ENCODE results near the gene KCTD7. TPM values are rescaled to one million over a fixed set of nuclear protein-coding genes. Genes with fewer than 3 reads are reported as not detected.
A peak's percentile ranks its signal among the peaks of the same experiment; 100 is the strongest.

The KCTD7 gene
- total and polyA plus RNA-seq, 2 of the 13 experiments (the other 11 are each of a cell fraction or from before 2014, with no cell fraction given) = 7.3 to 13.5 TPM

DNA sequence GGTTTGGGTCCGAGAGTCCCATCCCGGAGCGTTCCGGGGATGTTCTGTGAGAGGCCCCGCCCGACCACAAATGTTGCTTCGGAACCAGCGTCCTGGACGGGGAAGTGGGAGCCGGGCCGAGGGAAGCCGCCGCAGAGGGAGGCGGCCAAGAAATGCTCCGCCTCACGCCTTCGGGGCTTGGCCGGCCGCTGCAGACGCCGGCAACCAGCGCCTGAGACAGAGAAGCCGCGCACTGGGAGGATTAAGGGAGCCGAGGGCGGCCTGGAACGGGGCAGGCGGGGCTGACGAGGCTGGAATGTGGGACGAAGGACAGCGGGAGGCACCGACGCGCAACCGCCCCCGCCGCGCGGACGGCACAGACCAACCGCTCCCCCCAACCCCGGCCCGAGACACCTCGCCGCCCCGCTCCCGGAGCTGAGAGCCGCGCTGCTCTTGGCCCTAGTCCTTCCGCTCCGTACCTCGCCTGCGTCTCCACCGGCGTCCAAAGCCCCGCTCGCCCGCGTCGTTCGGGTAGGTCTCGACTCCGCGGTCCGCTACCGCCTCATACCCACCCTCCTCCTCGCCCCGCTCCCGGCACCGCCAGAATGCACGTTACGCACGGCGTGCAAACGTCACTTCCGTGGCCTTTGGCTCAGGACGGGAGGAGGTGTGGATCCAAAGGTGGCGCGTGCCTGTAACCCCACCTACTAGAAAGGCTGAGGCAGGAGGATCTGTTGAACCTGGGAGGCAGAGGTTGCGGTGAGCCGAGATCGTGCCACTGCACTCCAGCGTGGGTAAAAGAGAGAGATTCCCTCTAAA lies 36.7 kb upstream of the KCTD7 start (continued):
- TF ChIP-seq TOPORS (CRISPR knock-in tag; IDR thresholded peaks at IDR 0.05) = 0 out of 2 replicates have a peak, but pooled peaks have one; percentile 51
- no peak for TF ChIP-seq PHF5A (CRISPR knock-in tag; IDR thresholded peaks at IDR 0.05; ENCODE audit: low read depth, unreplicated experiment)
- TF ChIP-seq NFATC3 (CRISPR knock-in tag; IDR thresholded peaks at IDR 0.05) = no peak
- TF ChIP-seq ZNF543 (CRISPR knock-in tag; IDR thresholded peaks at IDR 0.05) = peak; percentile 69; the same call in 1 of the 2 replicates
- peak; percentile 85 for TF ChIP-seq POGZ (CRISPR knock-in tag; IDR thresholded peaks at IDR 0.05)
- no peak for TF ChIP-seq ZNF10 (CRISPR knock-in tag; IDR thresholded peaks at IDR 0.05; ENCODE audit: borderline replicate concordance, low read depth)
- TF ChIP-seq KDM4B (CRISPR knock-in tag; IDR thresholded peaks at IDR 0.05) = 0 out of 2 replicates have a peak, but pooled peaks have one; percentile 57
- TF ChIP-seq, protein P1, sequence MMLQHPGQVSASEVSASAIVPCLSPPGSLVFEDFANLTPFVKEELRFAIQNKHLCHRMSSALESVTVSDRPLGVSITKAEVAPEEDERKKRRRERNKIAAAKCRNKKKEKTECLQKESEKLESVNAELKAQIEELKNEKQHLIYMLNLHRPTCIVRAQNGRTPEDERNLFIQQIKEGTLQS (CRISPR knock-in tag; IDR thresholded peaks at IDR 0.05) = peak; percentile 36; the same call in 1 of the 2 replicates
- TF ChIP-seq ZNF337 (CRISPR knock-in tag; IDR thresholded peaks at IDR 0.05; ENCODE audit: borderline replicate concordance, low read depth) = 0 out of 2 replicates have a peak, but pooled peaks have one; percentile 31
- 0 out of 2 replicates have a peak, but pooled peaks have one; percentile 8 for TF ChIP-seq HOXA9 (CRISPR knock-in tag; IDR thresholded peaks at IDR 0.05; ENCODE audit: borderline replicate concordance)
- TF ChIP-seq ZNF317 (CRISPR knock-in tag; IDR thresholded peaks at IDR 0.05) = peak; percentile 58; the same call in 1 of the 2 replicates
- no peak for TF ChIP-seq ZBTB14 (CRISPR knock-in tag; IDR thresholded peaks at IDR 0.05)
- no peak for TF ChIP-seq ZNF891 (CRISPR knock-in tag; IDR thresholded peaks at IDR 0.05)
- TF ChIP-seq ZFP41 (CRISPR knock-in tag; IDR thresholded peaks at IDR 0.05; ENCODE audit: borderline replicate concordance) = peak; percentile 20; the same call in 1 of the 2 replicates
- peak; percentile 67; the same call in 1 of the 2 replicates for TF ChIP-seq ZNF563 (CRISPR knock-in tag; IDR thresholded peaks at IDR 0.05)
- peak; percentile 59; the same call in 1 of the 2 replicates for TF ChIP-seq ZNF609 (CRISPR knock-in tag; IDR thresholded peaks at IDR 0.05; ENCODE audit: borderline replicate concordance)
- peak; percentile 75; the same call in 1 of the 2 replicates for TF ChIP-seq RNF2 (conservative IDR thresholded peaks at IDR 0.05; ENCODE audit: low read depth)
- peak; percentile 90 for TF ChIP-seq MED8 (CRISPR knock-in tag; IDR thresholded peaks at IDR 0.05; ENCODE audit: insufficient replicate concordance)
- peak; percentile 87 for TF ChIP-seq PHF20 (CRISPR knock-in tag; IDR thresholded peaks at IDR 0.05)
- TF ChIP-seq ZNF83 (CRISPR knock-in tag; IDR thresholded peaks at IDR 0.05; ENCODE audit: borderline replicate concordance) = no peak

Measured in HepG2 (cell line).